Embryonic facial prominence (tissue), 1 donor: Measurements from ENCODE around the gene GPN2.
"Not testable (repeated sequence)": the region's sequence is repeated elsewhere in the genome, so short reads cannot be mapped to it uniquely, and the experiment has no call there.

Source experiments
- DNase-seq: peaks from one replicate; pipeline ENCODE4 v3.0.0-alpha.2; 2016; ENCODE audit errors: extremely low spot score

GPN2 gene

GRCh38 chr1:26900815-26901511 is 10.9 kb upstream of the GPN2 start:
- no peak for DNase-seq

- peak; percentile 89 for DNase-seq
These were observed 10.1 kb upstream of the GPN2 start, which contains the start of gene GPATCH3 for GRCh38 chr1:26900001-26900814. TSS of gene GPATCH3 (minus strand) at chr1:26900467. CDS start at chr1:26900442, 25 bp downstream.

GRCh38 chr1:26897351-26897750 is 7.3 kb upstream of the GPN2 start:
- no peak for DNase-seq

DNA sequence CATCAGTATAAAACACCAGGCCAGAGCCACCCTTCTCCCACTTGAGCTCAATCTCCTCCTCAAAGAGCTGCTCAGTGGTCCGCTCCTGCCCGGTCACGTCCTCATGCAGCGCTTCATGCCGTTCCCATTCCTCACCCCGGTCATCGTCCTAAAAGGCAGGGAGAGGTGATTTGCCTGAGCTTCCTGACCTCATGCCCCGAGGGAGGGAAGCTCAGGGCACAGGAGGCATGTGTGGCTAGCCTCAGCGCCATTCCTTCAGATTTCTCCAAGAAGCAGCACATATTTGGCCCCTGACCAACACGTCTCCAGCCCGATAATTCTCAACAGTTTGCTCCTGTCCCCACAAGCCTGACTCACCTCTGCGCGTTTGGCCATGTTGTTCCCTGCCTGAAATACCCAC is 4.2 kb upstream of the GPN2 start:
- DNase-seq: no peak

DNA sequence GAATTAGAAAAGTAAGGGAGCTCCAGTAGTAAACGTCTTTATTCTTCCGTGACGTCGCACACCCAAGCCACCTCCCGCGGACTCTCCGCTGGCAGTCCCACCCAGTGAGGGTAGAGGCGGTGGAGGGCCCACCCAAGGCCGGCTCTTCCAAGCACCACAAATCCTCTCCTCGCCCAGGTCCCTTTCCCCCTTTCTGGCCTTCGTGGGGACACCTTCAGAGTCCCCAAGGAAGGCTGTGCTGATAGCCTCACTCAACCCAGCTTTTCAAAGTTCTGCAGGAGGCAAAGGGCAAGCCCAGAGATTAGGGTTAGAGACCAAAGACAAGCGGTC is 349 bp upstream of the GPN2 start:
- DNase-seq: no peak

DNA sequence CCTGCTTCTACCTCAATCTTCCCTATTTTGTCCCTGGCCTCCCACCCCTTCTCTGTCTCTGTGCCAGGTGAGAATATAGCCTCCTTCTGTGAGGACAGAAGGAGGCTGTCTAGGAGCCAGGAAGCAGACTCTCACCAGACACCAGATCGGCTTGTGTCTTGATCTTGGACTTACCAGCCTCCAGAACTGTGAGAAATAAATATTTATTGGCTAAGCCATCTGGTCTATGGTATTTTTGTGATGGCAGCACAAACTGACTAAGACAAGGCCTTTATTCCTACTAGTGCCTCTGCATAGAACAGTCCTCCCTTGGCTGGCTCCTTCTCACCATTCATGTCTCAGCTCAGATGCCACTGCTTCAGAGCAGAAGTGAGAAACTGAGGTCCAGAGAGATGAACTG is 1.9 kb downstream of the GPN2 start:
- no peak for DNase-seq

- no peak for DNase-seq
These were observed 3.0 kb downstream of the GPN2 start for GRCh38 chr1:26887125-26887524.

GRCh38 chr1:26882696-26883463 is 7.2 kb downstream of the GPN2 start:
- no peak for DNase-seq

DNA sequence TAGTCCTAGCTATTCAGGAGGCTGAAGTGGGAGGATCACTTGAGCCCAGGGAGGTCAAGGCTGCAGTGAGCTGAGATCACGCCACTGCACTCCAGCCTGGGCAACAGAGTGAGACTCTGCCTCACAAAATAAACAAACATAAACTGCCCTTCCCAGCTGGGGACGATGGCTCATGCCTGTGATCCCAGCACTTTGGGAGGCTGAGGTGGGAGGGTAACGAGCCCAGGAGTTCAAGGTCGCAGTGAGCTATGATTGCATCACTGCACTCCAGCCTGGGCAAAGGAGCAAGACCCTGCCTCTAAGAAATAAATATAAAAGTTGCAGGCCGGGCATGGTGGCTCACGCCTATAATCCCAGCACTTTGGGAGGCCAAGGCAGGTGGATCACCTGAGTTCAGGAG is 8.5 kb downstream of the GPN2 start:
- not testable (repeated sequence) for DNase-seq

GRCh38 chr1:26879793-26880192 is 10.3 kb downstream of the GPN2 start:
- DNase-seq: no peak

DNA sequence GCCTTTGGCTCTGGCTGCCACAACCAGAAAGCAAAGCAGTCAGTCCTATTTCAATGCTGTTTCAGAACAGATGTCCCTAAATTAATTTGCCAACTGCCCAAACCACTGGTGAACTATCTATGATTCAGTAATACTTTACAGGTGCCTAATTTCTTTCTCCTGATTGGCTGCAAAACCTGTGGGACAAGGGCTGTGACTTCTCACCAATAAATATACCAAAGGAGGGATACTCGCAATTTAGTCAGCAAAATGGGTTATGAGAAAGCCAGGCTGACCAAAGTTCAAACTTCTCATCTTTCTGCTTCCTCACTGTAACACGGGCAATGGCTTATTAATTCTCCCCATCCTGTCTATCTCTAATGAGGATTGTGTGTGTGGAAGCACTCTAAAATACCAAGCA is 12.8 kb downstream of the GPN2 start:
- DNase-seq: no peak

DNA sequence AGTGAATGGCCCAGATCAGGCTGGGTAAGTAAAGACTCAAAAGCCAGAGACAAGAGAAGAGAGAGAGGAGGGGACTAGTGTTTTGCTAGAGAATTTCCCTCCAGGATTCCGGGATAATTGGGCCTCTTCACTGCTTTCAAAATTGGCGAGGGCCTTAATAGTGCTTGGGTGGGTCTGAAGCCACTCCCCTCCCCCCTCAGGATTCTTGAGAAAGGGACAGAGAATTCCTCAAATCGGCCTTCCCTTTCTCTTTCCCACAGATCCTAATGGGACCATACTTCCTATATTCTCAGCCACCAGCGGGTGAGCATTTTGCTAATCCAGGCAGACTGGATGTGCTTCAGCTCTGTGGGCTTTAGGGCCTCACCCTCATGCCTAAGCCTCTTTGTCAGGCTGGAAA is 15.2 kb downstream of the GPN2 start:
- no peak for DNase-seq

GRCh38 chr1:26873097-26873496 is 17.0 kb downstream of the GPN2 start:
- not testable (repeated sequence) for DNase-seq

- DNase-seq: peak; percentile 87
These were observed 25.2 kb downstream of the GPN2 start for GRCh38 chr1:26864610-26865480.

- no peak for DNase-seq
These were observed 26.4 kb downstream of the GPN2 start for GRCh38 chr1:26863685-26864077.

DNA sequence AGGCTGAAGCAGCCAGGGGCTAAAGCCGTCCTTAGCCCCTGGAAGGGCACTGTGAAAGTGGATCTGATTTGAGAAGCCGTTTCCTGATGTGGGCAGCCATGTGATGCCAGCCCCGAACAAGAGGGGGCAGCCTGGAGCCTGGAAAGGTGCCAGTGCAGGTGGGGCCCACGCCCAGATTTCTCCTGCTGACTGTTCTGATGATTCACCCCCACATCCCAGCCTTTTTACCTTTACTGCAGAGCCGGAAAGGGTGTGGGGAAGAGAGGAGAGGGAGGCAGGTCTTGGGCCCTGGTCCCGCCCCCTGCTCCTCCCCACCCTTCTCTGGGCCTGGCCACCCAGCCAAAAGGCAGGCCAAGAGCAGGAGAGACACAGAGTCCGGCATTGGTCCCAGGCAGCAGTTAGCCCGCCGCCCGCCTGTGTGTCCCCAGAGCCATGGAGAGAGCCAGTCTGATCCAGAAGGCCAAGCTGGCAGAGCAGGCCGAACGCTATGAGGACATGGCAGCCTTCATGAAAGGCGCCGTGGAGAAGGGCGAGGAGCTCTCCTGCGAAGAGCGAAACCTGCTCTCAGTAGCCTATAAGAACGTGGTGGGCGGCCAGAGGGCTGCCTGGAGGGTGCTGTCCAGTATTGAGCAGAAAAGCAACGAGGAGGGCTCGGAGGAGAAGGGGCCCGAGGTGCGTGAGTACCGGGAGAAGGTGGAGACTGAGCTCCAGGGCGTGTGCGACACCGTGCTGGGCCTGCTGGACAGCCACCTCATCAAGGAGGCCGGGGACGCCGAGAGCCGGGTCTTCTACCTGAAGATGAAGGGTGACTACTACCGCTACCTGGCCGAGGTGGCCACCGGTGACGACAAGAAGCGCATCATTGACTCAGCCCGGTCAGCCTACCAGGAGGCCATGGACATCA is 27.1 kb downstream of the GPN2 start, which contains the start of gene SFN:
Gene SFN (plus strand): TSS at position 369 of the 904 bp plus-strand sequence. CDS start 64 bp downstream, at position 433.
- DNase-seq: no peak

DNA sequence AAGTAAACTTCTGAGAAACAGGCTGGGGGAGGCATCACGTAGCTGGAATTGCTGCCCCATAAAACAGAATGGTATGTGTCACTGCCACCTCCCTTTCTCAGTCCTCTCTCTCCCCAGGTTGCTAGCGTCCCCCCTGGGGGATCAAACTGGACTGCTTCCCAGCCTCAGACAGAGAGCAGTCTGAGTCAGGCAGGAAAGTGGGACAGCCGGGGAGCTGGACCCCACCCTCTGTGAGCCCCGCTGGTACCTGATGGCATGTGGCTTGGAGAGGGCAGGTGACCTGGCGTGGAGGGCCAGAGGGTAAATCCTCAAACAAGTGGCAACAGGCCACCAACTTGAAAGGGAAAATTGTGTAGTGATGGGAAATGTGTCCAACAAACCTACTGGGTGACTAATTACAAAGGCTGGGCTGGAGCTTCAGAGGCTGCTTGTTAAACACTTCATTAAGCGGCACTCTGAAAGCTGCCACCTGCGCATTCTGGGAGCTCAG is 28.1 kb downstream of the GPN2 start:
- DNase-seq: no peak

DNA sequence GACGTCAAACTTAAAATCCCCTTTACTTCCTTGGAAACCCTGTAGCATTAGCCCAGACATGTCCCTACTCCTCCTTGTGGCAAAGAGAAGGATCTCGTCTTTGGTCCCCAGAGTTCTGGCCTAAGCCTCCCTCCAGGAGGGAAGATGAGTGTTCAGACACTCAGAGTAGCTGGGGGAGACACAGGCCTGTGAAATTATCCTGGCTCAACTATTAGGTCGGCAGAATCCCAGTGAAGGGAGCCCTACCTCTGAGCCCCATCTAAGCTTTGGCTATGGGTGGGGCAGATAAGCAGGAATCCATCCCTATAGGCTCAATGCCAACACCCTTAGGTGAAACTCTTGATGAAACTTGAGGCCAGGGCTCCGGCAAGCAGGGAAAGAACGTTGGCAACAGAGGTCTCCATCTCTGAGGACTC is 28.8 kb downstream of the GPN2 start:
- DNase-seq: no peak

- DNase-seq: no peak
These were observed 31.0 kb downstream of the GPN2 start for GRCh38 chr1:26858891-26859640.
